SK-N-SH (cell line): ENCODE data around the gene ATXN7. TPM values are rescaled to one million over a fixed set of nuclear protein-coding genes. Genes with fewer than 3 reads are reported as not detected.

Experiments
- CTCF ChIA-PET: fragments of 300-600, 350-600 bp; formaldehyde crosslinking; extraction: SDS; loops from one replicate; lab custom pipeline; 2021; lab: Yijun Ruan, JAX
- POLR2A ChIA-PET: fragments of 350-600 bp; sonication (Branson Sonifier 250); formaldehyde crosslinking; extraction: SDS; loops from one replicate; lab custom pipeline; 2020; ENCODE audit warnings: antibody characterized with exemption, inconsistent platforms; lab: Yijun Ruan, JAX
- DNase-seq: peaks from one replicate; pipeline ENCODE4 v3.0.0; 2012
- H2AFZ ChIP-seq: fragments of 200-600 bp; sonication (generic); 2 replicates; pipeline ENCODE4 v1.8.1; 2016; ENCODE audit warnings: antibody characterized with exemption, mild to moderate bottlenecking, low read depth
- H3F3A ChIP-seq: fragments of 200-600 bp; sonication (generic); replicated peaks from 2 replicates; pipeline ENCODE3; 2016; ENCODE audit warnings: antibody characterized with exemption, mild to moderate bottlenecking; ENCODE audit not compliant: insufficient read depth
- H3K27ac ChIP-seq, 2 experiments: fragments of 200-500 bp in 1 of 2; fragments of 200-600 bp in 1 of 2; sonication (Bioruptor generic) in 1 of 2; sonication (generic), shearing (Covaris generic) in 1 of 2; 2 replicates each; pipeline versions ENCODE4 v1.5.1 to v1.6.1; 2014 to 2016; ENCODE audit warnings: low read depth in 2 of 2, inconsistent platforms in 1 of 2, low read length in 1 of 2, mild to moderate bottlenecking in 1 of 2, mixed read lengths in 1 of 2
- H3K27me3 ChIP-seq: fragments of 200-600 bp; sonication (generic), shearing (Covaris generic); 2 replicates; pipeline ENCODE4 v1.6.1; 2016; ENCODE audit warnings: mixed run types; ENCODE audit not compliant: insufficient read depth
- H3K36me3 ChIP-seq, 2 experiments: fragments of 200-500 bp in 1 of 2; fragments of 200-600 bp in 1 of 2; sonication (Bioruptor generic) in 1 of 2; sonication (generic) in 1 of 2; replicated peaks in 1 of 2; 2 replicates each; pipeline versions ENCODE3 to v1.5.1; 2014 to 2016; ENCODE audit warnings: low read length in 1 of 2, mild to moderate bottlenecking in 1 of 2; ENCODE audit not compliant: insufficient read depth in 2 of 2, control insufficient read depth in 1 of 2
- H3K4me1 ChIP-seq, 2 experiments: fragments of 200-500 bp in 1 of 2; fragments of 200-600 bp in 1 of 2; sonication (Bioruptor generic) in 1 of 2; sonication (generic), shearing (Covaris generic) in 1 of 2; 2 replicates each; pipeline versions ENCODE4 v1.5.1 to v1.6.1; 2014 to 2016; ENCODE audit warnings: low read depth in 1 of 2, low read length in 1 of 2, mixed run types in 1 of 2; ENCODE audit not compliant: insufficient read depth in 2 of 2, control insufficient read depth in 1 of 2
- H3K4me2 ChIP-seq: fragments of 200-600 bp; sonication (generic), shearing (Covaris generic); 2 replicates; pipeline ENCODE4 v1.6.1; 2017; ENCODE audit warnings: mixed run types
- H3K4me3 ChIP-seq, 2 experiments: fragments of 200-500 bp in 1 of 2; fragments of 200-600 bp in 1 of 2; sonication (Bioruptor generic) in 1 of 2; sonication (generic), shearing (Covaris generic) in 1 of 2; 2 replicates each; pipeline versions ENCODE4 v1.5.1 to v1.8.1; 2014 to 2016; ENCODE audit warnings: low read depth in 2 of 2, inconsistent platforms in 1 of 2, low read length in 1 of 2, mild to moderate bottlenecking in 1 of 2, mixed read lengths in 1 of 2, moderate library complexity in 1 of 2
- H3K79me2 ChIP-seq: fragments of 200-600 bp; sonication (generic); 2 replicates; pipeline ENCODE4 v1.8.1; 2017; ENCODE audit warnings: mild to moderate bottlenecking; ENCODE audit not compliant: insufficient read depth
- H3K9ac ChIP-seq: fragments of 200-600 bp; sonication (generic); 2 replicates; pipeline ENCODE4 v1.6.1; 2017; ENCODE audit warnings: mixed run types
- H3K9me2 ChIP-seq: fragments of 200-600 bp; sonication (generic); 2 replicates; pipeline ENCODE4 v1.6.1; 2017; ENCODE audit warnings: mixed run types
- H3K9me3 ChIP-seq: fragments of 200-600 bp; sonication (generic); 2 replicates; pipeline ENCODE4 v1.6.1; 2017; ENCODE audit warnings: mixed run types, mild to moderate bottlenecking, moderate library complexity
- H4K20me1 ChIP-seq: fragments of 200-600 bp; sonication (generic); 2 replicates; pipeline ENCODE4 v1.6.1; 2017; ENCODE audit warnings: mild to moderate bottlenecking, mixed run types; ENCODE audit not compliant: insufficient read depth
- CHD2 ChIP-seq: fragments of 150-350 bp; IDR thresholded peaks from 2 replicates; pipeline ENCODE4 v1.6.1; 2018; ENCODE audit warnings: low read length; ENCODE audit not compliant: partially characterized antibody
- EP300 ChIP-seq, 2 experiments: IDR thresholded peaks; 2 replicates each; pipeline versions ENCODE4 v1.4.0 to v1.6.1; 2012; ENCODE audit warnings: borderline replicate concordance in 1 of 2, low read depth in 1 of 2, low read length in 1 of 2
- EZH2phosphoT487 ChIP-seq: fragments of 200-600 bp; sonication (generic); IDR thresholded peaks from 2 replicates; pipeline ENCODE4 v1.6.1; 2017; ENCODE audit warnings: low read depth, mixed run types, mild to moderate bottlenecking, antibody characterized with exemption, moderate library complexity, borderline replicate concordance
- FOSL2 ChIP-seq: IDR thresholded peaks from 2 replicates; pipeline ENCODE4 v1.4.0; 2012; ENCODE audit warnings: low read depth, mild to moderate bottlenecking, moderate library complexity, borderline replicate concordance
- FOXM1 ChIP-seq: IDR thresholded peaks from 2 replicates; pipeline ENCODE4 v1.4.0; 2012; ENCODE audit warnings: low read depth, mild to moderate bottlenecking
- GABPA ChIP-seq: IDR thresholded peaks from 2 replicates; pipeline ENCODE4 v1.4.0; 2012; ENCODE audit warnings: low read depth, mild to moderate bottlenecking
- GATA2 ChIP-seq: sonication (generic); formaldehyde crosslinking; IDR thresholded peaks from 2 replicates; pipeline ENCODE4 v1.5.0; 2020; ENCODE audit warnings: mild to moderate bottlenecking, missing genetic modification reagents
- IRF3 ChIP-seq: fragments of 150-350 bp; IDR thresholded peaks from 2 replicates; pipeline ENCODE4 v1.6.1; 2016; ENCODE audit warnings: mild to moderate bottlenecking, low read depth, low read length
- NFIC ChIP-seq: IDR thresholded peaks from 2 replicates; pipeline ENCODE4 v1.4.0; 2012; ENCODE audit warnings: borderline replicate concordance
- NRF1 ChIP-seq: IDR thresholded peaks from 2 replicates; pipeline ENCODE4 v1.6.1; 2012; ENCODE audit warnings: low read depth, mild to moderate bottlenecking, low read length
- POLR2AphosphoS5 ChIP-seq: IDR thresholded peaks from 2 replicates; pipeline ENCODE4 v1.6.1; 2012; ENCODE audit warnings: low read depth, low read length
- RAD21 ChIP-seq: IDR thresholded peaks from 2 replicates; pipeline ENCODE4 v1.6.1; 2012; ENCODE audit warnings: mild to moderate bottlenecking, low read length
- RFX5 ChIP-seq: IDR thresholded peaks from 2 replicates; pipeline ENCODE4 v1.6.1; 2012; ENCODE audit warnings: mild to moderate bottlenecking, improper control_type of control experiment, low read length
- RXRA ChIP-seq: IDR thresholded peaks from 2 replicates; pipeline ENCODE4 v1.4.0; 2012; ENCODE audit warnings: low read depth, mild to moderate bottlenecking, borderline replicate concordance
- SIN3A ChIP-seq: IDR thresholded peaks from 2 replicates; pipeline ENCODE4 v1.6.1; 2012; ENCODE audit warnings: low read depth, mild to moderate bottlenecking, low read length, moderate library complexity, borderline replicate concordance
- TAF1 ChIP-seq: IDR thresholded peaks from 2 replicates; pipeline ENCODE4 v1.6.1; 2012; ENCODE audit warnings: low read depth, mild to moderate bottlenecking, low read length, moderate library complexity, borderline replicate concordance
- TEAD4 ChIP-seq: IDR thresholded peaks from 2 replicates; pipeline ENCODE4 v1.4.0; 2012; ENCODE audit warnings: mild to moderate bottlenecking, borderline replicate concordance; ENCODE audit not compliant: insufficient read depth
- WGBS: methylation state at CpG from one replicate; pipeline ENCODE4 v1.1.6; 2017; ENCODE audit warnings: low lambda C conversion rate; 5-methylcytosine and 5-hydroxymethylcytosine counted together
- polyA plus RNA-seq, 3 experiments: library from polyadenylated mRNA; depleted of rRNA; stranded (reverse); fragments of >200 nt; gene quantifications; 2 replicates each; pipeline ENCODE4 v1.2.3, GENCODE V29; 2012
- TF ChIP-seq, protein P1 (sequence below): fragments of 150-350 bp; IDR thresholded peaks from 2 replicates; pipeline ENCODE4 v1.6.1; 2017; ENCODE audit warnings: antibody characterized with exemption, low read length, low read depth, borderline replicate concordance
- TF ChIP-seq, protein P2 (sequence below): IDR thresholded peaks from 2 replicates; pipeline ENCODE4 v1.4.0; 2012; ENCODE audit warnings: low read depth, borderline replicate concordance

ATXN7 gene
- polyA plus RNA-seq, 1 of the 3 experiments (the other 2 are of a cell fraction) = 6.2 TPM

GRCh38 chr3:63914312-63914711 lies 50.6 kb downstream of the ATXN7 start:
- WGBS = 86% methylated on average over 5 of the region's 5 CpGs
- H4K20me1 ChIP-seq = peaks cover 6% of the 10 kb centered on the region
- no peak overlapping the region for H3K4me2 ChIP-seq
- peaks cover 77% of the 10 kb centered on the region for H3K79me2 ChIP-seq
- no peak for DNase-seq
- peaks cover 26 to 34% of the 10 kb centered on the region in 2 experiments for H3K36me3 ChIP-seq
- no peaks in the 10 kb centered on the region for H3K9me2 ChIP-seq
- H3K9me3 ChIP-seq = no peaks in the 10 kb centered on the region
- no peak for TF ChIP-seq SIN3A
- no peak for TF ChIP-seq RFX5
- no peak for TF ChIP-seq FOXM1
- TF ChIP-seq NRF1 = no peak
- TF ChIP-seq CHD2 = no peak
- TF ChIP-seq TAF1 = no peak
- TF ChIP-seq EZH2phosphoT487 = no peak
- no peak for TF ChIP-seq POLR2AphosphoS5
- no peak for TF ChIP-seq EP300 (IDR thresholded peaks at IDR 0.05; ENCODE audit: borderline replicate concordance in 1 of 2, low read depth in 1 of 2, low read length in 1 of 2)
- no peak for TF ChIP-seq TEAD4
- no peak for TF ChIP-seq GABPA
- TF ChIP-seq FOSL2 = no peak
- no peak for TF ChIP-seq IRF3
- TF ChIP-seq, protein P1, sequence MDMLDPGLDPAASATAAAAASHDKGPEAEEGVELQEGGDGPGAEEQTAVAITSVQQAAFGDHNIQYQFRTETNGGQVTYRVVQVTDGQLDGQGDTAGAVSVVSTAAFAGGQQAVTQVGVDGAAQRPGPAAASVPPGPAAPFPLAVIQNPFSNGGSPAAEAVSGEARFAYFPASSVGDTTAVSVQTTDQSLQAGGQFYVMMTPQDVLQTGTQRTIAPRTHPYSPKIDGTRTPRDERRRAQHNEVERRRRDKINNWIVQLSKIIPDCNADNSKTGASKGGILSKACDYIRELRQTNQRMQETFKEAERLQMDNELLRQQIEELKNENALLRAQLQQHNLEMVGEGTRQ = no peak
- TF ChIP-seq GATA2 (CRISPR knock-in tag) = no peak
- TF ChIP-seq, protein P2, sequence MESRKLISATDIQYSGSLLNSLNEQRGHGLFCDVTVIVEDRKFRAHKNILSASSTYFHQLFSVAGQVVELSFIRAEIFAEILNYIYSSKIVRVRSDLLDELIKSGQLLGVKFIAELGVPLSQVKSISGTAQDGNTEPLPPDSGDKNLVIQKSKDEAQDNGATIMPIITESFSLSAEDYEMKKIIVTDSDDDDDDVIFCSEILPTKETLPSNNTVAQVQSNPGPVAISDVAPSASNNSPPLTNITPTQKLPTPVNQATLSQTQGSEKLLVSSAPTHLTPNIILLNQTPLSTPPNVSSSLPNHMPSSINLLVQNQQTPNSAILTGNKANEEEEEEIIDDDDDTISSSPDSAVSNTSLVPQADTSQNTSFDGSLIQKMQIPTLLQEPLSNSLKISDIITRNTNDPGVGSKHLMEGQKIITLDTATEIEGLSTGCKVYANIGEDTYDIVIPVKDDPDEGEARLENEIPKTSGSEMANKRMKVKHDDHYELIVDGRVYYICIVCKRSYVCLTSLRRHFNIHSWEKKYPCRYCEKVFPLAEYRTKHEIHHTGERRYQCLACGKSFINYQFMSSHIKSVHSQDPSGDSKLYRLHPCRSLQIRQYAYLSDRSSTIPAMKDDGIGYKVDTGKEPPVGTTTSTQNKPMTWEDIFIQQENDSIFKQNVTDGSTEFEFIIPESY = no peak
- TF ChIP-seq NFIC = no peak
- no peak for TF ChIP-seq RXRA
- no peak for TF ChIP-seq RAD21
- no peaks in the 10 kb centered on the region for H3K27me3 ChIP-seq
- no peak overlapping the region; a peak in 1 of 4 replicates for H3K27ac ChIP-seq
- no peak overlapping the region for H2AFZ ChIP-seq
- no peak overlapping the region for H3K4me3 ChIP-seq
- POLR2A ChIA-PET = no interaction called here
- H3K4me1 ChIP-seq = peaks cover 13 to 18% of the 10 kb centered on the region in 2 experiments
- H3F3A ChIP-seq = peaks cover 23% of the 10 kb centered on the region
- CTCF ChIA-PET = no interaction called here
- H3K9ac ChIP-seq = no peak overlapping the region
